CD4-positive, alpha-beta T cell treated with Interleukin-6 for 4 hours (primary cell): Measurements from ENCODE around the gene SERPINC1.
A peak's percentile ranks its signal among the peaks of the same experiment; 100 is the strongest.
"Not testable (repeated sequence)": the region's sequence is repeated elsewhere in the genome, so short reads cannot be mapped to it uniquely, and the experiment has no call there.

Experiments used
- DNase-seq: peaks from one replicate; pipeline ENCODE4 v3.0.0-alpha.2; 2020; ENCODE audit warnings: mixed read lengths

SERPINC1 gene

GRCh38 chr1:173888749-173889148 is 28.4 kb downstream of the SERPINC1 start:
- DNase-seq, result no peak

- no peak for DNase-seq
These were observed 29.5 kb downstream of the SERPINC1 start for GRCh38 chr1:173887627-173888026.

GRCh38 chr1:173886746-173887611 is 30.1 kb downstream of the SERPINC1 start:
- DNase-seq, result no peak

- no peak for DNase-seq
These were observed 32.4 kb downstream of the SERPINC1 start for GRCh38 chr1:173884701-173885100.

GRCh38 chr1:173881117-173881516 is 36.0 kb downstream of the SERPINC1 start:
- not testable (repeated sequence) for DNase-seq

GRCh38 chr1:173878251-173878650 is 38.9 kb downstream of the SERPINC1 start:
- DNase-seq, result no peak

GRCh38 chr1:173876732-173877131 is 40.4 kb downstream of the SERPINC1 start:
- no peak for DNase-seq

- no peak for DNase-seq
These were observed 45.6 kb downstream of the SERPINC1 start for GRCh38 chr1:173871500-173871899.

- DNase-seq, result no peak
These were observed 46.0 kb downstream of the SERPINC1 start for GRCh38 chr1:173871091-173871490.

- DNase-seq, result peak; percentile 35
These were observed 46.7 kb downstream of the SERPINC1 start for GRCh38 chr1:173870252-173871075.

- no peak for DNase-seq
These were observed 48.1 kb downstream of the SERPINC1 start for GRCh38 chr1:173869021-173869359.

- peak; percentile 98 for DNase-seq
These were observed 48.7 kb downstream of the SERPINC1 start, which contains the start of gene ZBTB37 for GRCh38 chr1:173868266-173869020. Gene ZBTB37, plus strand, starts transcription at chr1:173868380. Its CDS starts 1,846 bp downstream, at chr1:173870226.

GRCh38 chr1:173867753-173868265 is 49.3 kb downstream of the SERPINC1 start, which contains the start of gene GAS5:
Gene GAS5, minus strand, starts transcription at chr1:173867989.
- peak; percentile 100 for DNase-seq

GRCh38 chr1:173867141-173867752 is 49.9 kb downstream of the SERPINC1 start:
- no peak for DNase-seq

- DNase-seq, result no peak
These were observed 50.6 kb downstream of the SERPINC1 start for GRCh38 chr1:173866413-173867115.

- no peak for DNase-seq
These were observed 51.5 kb downstream of the SERPINC1 start for GRCh38 chr1:173865468-173866164.

GRCh38 chr1:173864179-173864867 is 52.8 kb downstream of the SERPINC1 start:
- DNase-seq, result no peak

GRCh38 chr1:173863224-173864161 is 53.6 kb downstream of the SERPINC1 start:
- no peak for DNase-seq

- no peak for DNase-seq
These were observed 54.3 kb downstream of the SERPINC1 start for GRCh38 chr1:173862769-173863223.
